Pericardium fibroblast (primary cell): ENCODE data around the gene ATP10D. TPM values are rescaled to one million over a fixed set of nuclear protein-coding genes. Genes with fewer than 3 reads are reported as not detected.

Source experiments
- total RNA-seq: library from RNA; depleted of rRNA; stranded (reverse); fragments of >200 nt; gene quantifications from 2 replicates; pipeline ENCODE4 v1.2.3, GENCODE V29; 2015

ATP10D gene
- total RNA-seq: 10.7 and 21.8 TPM in 2 replicates

GRCh38 chr4:47485047-47485692, at the start of gene ATP10D:
TSS of gene ATP10D (plus strand) at chr4:47485275. CDS start at chr4:47512541, 27,266 bp downstream.

GRCh38 chr4:47463235-47463956, 21.7 kb upstream of the ATP10D start, which contains the start of gene COMMD8:
TSS of gene COMMD8 (minus strand) at chr4:47463702. CDS start at chr4:47463651, 51 bp downstream.

Other genes starting within 250 kb of the ATP10D start
- gene COMMD8, start 21.6 kb upstream of the ATP10D start, total RNA-seq: 18.4 and 39.7 TPM in 2 replicates